Activated CD4-positive, alpha-beta T cell treated with anti-CD3 and anti-CD28 coated beads, Interleukin-2, amount 50 U/mL, for 48 hours (primary cell): Measurements from ENCODE around the gene RPL7A.
"Not testable (repeated sequence)": the region's sequence is repeated elsewhere in the genome, so short reads cannot be mapped to it uniquely, and the experiment has no call there.

Experiments
- DNase-seq, 2 experiments: peaks; one replicate each; pipeline ENCODE4 v3.0.0-alpha.2; 2020

RPL7A gene

GRCh38 chr9:133370685-133371084, 22.7 kb downstream of the RPL7A start:
- no peak for DNase-seq

GRCh38 chr9:133371261-133371711, 23.3 kb downstream of the RPL7A start:
- DNase-seq: peak; percentile 82 to 87

DNA sequence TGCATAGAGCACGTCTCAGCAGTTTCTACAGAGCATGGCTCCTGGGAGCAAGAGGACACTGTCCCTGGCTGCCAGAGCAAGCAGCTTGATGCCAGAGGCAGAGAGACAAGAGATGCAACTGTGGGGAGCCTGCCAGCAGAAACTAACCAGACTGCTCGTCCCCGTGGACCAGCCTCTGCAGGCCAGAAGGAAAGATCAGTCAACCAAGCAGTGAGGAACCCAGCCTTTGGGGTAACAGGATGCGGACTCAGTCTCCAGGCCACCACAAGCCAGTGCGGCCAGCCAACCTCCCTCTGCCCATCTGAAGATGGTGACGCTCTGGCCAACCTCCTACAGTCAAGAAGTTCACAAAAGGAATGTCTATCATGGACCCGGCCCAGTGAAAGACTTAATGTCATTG, 24.1 kb downstream of the RPL7A start:
- DNase-seq: no peak

- no peak for DNase-seq
Measured at GRCh38 chr9:133374612-133375115, 26.6 kb downstream of the RPL7A start.

DNA sequence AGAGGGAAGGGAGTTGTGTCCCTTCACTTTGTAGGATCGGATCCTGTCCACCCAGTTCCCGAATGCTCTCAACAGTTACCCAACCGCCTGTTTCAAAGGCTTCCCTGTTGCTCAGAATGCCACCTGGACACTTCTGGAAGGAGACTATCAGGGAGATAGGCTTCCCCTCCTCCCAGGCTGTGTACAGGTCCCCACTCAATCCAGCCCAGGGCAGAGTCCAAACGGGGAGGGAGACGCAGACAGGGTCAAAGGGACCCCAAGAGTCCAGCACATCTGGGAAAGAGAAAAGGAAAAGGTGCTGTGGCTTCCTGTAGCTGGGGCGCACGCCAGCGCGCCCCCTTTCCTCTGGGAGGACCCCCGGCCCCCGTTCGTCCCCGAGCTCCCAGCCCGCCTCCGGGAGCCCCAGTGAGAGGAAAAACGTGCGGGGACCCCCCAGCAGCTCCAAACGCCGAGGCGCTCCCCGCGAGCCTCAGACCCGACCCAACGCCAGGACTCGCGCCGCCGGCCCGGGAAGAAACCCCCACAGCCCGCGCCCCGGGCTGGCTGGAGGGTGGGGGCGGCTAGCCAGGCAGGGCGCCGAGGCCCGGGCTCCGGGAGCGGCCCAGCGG, 27.2 kb downstream of the RPL7A start:
- DNase-seq: no peak

GRCh38 chr9:133375724-133376654, 28.0 kb downstream of the RPL7A start, which contains the start of the genes STKLD1 and SURF4:
TSS of gene STKLD1 (plus strand) at chr9:133376366. CDS start at chr9:133376474, 108 bp downstream.
TSS of gene SURF4 (minus strand) at chr9:133376060. CDS start at chr9:133375969, 91 bp downstream.
- peak; percentile 96 to 97 for DNase-seq

- DNase-seq: not testable (repeated sequence)
Measured at GRCh38 chr9:133377280-133377679, 29.3 kb downstream of the RPL7A start.

DNA sequence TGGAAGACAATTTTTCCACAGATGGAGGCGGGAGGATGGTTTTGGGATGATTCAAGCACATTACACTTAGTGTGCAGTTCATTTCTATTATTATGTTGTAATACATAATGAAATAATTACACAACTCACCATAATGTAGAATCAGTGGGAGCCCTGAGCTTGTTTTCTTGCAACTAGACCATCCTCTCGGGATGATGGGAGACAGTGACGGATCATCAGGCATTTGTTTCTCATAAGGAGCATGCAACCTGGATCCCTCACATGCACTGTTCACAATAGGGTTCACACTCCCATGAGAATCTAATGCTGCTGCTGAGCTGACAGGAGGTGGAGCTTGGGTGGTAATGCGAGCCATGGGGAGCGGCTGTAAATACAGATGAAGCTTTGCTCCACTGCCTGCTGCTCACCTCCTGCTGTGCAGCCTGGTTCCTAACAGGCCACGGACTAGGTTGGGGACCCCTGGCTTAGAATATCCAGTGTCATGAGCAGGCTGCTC, 29.8 kb downstream of the RPL7A start:
- DNase-seq: no peak

- DNase-seq: no peak
Measured at GRCh38 chr9:133378408-133378962, 30.5 kb downstream of the RPL7A start.

DNA sequence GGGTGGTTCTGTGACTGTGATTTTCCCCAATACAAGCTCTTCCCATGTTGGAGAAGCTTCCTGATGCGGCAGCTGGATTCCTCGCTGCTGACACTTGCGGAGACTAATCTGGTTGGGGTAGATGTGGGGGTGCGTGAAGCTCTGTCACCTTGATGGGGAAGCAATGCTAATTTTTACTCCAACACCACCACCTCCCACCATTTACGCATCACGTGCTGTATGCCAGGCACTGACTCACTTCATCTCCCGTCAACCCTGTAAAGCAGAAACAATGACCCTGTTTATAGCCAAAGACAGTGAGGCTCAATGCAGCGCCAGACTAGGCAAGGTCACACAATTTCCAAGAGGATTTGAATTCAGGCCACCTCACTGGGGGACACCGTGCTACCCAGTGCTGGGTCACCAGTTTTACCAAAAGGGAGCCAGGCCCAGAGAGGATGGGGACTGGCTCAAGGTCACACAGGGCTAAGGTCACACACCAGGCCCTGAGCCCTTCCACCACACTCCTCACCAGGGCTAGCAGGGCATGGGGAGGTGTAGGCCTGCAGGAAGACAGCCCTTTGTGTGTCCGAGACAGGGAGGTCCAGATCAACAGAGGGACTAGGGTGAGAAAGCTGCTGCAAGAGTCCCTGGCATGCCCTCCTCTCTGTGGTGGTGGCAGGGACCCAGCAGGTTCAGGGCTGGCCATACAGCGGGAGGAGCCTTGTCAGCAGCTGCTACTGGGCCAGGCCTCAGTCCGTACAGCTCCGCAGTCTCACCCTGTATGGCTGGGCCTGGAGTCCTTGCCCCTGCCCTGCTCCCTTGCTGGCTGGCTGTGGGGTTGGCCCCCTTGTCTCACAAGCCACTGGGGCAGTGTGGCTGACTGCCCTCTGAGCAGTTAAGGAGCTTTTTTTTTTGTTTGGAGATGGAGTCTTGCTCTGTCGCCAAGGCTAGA, 31.4 kb downstream of the RPL7A start:
- DNase-seq: no peak

- DNase-seq: no peak
Measured at GRCh38 chr9:133380734-133381133, 32.7 kb downstream of the RPL7A start.

DNA sequence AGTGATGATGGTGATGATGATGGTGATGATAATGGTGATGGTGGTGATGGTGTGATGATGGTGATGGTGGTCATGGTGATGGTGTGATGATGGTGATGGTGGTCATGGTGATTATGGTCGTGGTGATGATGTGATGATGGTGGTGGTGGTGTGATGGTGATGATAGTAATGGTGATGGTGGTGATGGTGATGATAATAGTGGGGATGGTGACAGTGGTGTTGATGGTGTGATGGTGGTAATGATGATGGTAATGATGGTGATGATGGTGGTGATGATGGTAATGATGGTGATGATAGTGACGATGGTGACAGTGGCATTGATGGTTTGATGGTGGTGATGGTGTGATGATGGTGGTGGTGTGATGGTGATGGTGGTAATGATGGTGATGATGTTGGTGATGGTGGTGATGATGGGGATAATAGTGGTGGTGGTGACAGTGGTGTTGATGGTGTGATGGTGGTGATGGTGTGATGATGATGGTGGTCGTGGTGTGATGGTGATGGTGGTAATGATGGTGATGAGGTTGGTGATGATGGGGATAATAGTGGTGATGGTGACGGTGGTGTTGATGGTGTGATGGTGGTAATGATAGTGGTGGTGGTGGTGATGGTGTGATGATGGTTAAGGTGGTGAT, 34.6 kb downstream of the RPL7A start:
- DNase-seq: no peak

GRCh38 chr9:133383438-133383837, 35.4 kb downstream of the RPL7A start:
- no peak for DNase-seq

- no peak for DNase-seq
Measured at GRCh38 chr9:133384736-133385321, 36.8 kb downstream of the RPL7A start.

DNA sequence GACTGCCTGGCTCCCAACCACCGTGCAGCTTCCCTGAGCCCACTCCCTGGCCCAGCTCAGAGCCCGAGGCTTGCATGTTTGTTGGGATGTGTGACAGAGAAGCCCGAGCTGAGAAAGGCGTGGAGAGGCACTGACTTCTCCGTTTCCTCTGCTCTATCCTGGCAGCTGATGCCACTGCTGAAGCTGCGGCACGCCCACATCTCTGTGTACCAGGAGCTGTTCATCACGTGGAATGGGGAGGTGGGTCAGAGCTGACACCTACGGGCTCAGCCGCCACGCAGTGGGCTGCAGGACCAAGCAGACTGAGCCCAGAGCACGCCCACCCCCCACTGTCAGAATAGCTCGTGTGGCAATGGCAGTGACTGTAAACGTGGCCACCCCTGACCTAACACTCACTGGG, 37.4 kb downstream of the RPL7A start:
- DNase-seq: no peak

GRCh38 chr9:133386338-133386737, 38.3 kb downstream of the RPL7A start:
- DNase-seq: no peak

DNA sequence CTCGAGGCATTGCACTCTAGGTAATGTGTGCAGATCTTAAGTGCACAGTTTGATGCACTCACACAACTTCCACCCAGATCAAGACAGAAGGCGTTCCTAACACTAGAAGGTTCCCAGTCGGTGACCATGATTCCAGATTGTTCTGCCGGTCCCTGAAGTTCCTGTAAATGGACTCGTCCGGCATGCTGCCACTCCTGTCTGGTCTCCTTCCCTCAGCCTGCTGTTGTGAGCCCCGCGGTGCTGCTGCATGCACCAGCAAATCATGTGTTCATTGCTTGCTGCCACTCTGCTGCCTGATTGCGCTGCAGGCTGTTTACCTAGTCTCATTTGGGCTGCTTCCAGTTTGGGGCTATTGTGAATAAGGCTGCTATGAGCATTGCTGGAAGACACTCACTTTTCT, 39.7 kb downstream of the RPL7A start:
- DNase-seq: no peak

DNA sequence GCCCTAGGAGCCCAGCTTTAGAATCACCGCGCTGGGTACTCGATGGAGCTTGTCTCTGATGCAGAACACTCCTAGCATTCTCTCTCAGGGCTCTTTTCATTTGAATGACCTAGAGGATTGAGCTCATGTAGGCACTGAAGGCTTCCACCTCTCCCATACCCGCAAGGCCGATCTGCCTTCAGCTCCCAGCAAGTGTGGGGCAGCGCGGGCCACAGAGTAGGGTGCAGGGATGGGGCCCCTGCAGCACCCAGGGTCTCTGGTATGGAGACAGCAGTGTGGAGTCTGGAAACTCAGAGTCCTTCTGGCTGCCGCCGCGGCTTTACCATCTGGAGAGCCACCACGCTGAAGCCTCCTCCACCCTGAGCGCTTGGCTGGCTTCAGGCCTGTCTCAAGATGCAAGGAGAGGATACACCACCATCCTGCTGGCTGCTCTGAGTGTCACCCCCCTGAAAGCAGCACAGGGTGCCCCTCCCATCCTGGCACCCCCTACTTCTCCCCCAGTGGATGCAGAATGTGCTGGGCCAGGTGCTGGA, 41.1 kb downstream of the RPL7A start:
- DNase-seq: no peak

GRCh38 chr9:133389562-133389961, 41.5 kb downstream of the RPL7A start:
- no peak for DNase-seq

DNA sequence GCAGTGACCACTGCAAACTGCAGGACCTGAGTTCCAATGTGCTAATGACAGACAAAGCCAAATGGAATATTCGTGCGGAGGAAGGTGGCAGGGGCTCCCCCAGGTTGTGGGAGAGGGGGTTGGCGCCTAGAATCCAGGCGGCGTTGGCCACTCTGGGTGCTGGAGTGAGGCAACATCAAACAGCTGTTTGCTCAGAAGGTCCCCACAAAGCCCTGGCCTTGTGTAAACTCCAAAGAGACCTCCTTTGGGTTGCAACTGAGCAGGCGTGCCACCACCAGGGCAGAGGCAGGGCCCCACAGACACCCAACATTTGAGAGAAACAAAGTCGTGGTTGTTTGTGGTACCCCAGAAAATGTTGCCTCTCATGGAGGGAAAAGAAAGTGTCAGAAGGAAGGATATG, 42.7 kb downstream of the RPL7A start:
- no peak for DNase-seq

DNA sequence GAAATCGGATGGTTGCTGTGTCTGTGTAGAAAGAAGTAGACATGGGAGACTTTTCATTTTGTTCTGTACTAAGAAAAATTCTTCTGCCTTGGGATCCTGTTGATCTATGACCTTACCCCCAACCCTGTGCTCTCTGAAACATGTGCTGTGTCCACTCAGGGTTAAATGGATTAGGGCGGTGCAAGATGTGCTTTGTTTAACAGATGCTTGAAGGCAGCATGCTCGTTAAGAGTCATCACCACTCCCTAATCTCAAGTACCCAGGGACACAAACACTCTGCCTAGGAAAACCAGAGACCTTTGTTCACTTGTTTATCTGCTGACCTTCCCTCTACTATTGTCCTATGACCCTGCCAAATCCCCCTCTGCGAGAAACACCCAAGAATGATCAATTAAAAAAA, 43.4 kb downstream of the RPL7A start:
- not testable (repeated sequence) for DNase-seq
